Uterus (tissue), 2 donors: ENCODE data around the gene DNAAF1.

Source experiments
- CTCF ChIP-seq, 4 experiments: fragments of 200-600 bp in 2 of 4; fragments of 450-650 bp in 2 of 4; sonication (generic) in 2 of 4; IDR thresholded peaks; one replicate each; pipeline ENCODE4 v1.5.1; 2016 to 2019; ENCODE audit warnings: antibody characterized with exemption in 4 of 4, mild to moderate bottlenecking in 2 of 4, moderate library complexity in 1 of 4
- POLR2A ChIP-seq, 2 donors: fragments of 450-650 bp; IDR thresholded peaks; one replicate each; pipeline ENCODE4 v1.6.1; 2016; ENCODE audit warnings: antibody characterized with exemption in 2 of 2, mild to moderate bottlenecking in 1 of 2, moderate library complexity in 1 of 2

DNA sequence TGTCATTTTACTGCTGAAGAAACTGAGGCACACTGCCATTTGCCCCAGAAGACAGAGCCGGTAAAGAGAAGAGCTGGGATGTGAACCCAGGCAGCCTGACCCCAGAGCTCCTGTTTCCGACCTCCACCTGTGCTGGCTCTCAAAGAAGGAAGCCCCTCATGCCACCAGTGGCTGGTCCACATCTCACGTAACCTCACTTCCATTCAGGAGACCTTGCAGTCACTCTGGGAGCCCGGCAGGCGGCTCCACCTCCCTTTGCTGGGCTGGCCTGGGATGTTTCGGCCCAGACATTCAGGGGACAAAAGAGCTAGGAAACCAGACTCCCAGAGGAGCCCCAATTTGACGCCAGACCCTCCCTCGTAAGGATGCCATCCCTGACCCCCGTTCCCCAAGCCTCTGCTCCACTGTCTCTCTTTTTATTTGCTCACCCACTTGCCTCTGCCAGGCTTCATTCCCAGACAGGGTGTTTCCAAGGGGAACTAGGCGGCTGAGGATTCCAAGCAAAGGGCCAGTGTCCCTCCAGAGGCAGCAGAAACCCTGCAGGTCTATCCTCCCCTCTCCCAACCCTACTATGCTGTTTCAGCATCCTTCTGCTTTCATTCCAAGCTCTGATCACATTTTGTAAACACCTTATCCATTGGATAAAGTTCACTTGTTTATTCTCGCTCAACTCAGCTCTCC is 38.9 kb downstream of the DNAAF1 start:
- TF ChIP-seq CTCF (IDR thresholded peaks at IDR 0.05) (no peak), POLR2A (IDR thresholded peaks at IDR 0.05) (no peak)
